ENCODE measurements around the gene CDK17.

CDK17 gene

GRCh38 chr12:96241846-96242256 is 158.4 kb downstream of the CDK17 start:
- FAIRE-seq (no peak), DNase-seq (ENCODE audit: low spot score) (no peak)

- DNase-seq (ENCODE audit: low spot score) (no peak), FAIRE-seq (no peak)
These were observed 158.8 kb downstream of the CDK17 start for GRCh38 chr12:96241431-96241830.

- FAIRE-seq (no peak), DNase-seq (ENCODE audit: low spot score) (no peak)
These were observed 159.6 kb downstream of the CDK17 start for GRCh38 chr12:96240656-96241055.

GRCh38 chr12:96239711-96240635 is 160.3 kb downstream of the CDK17 start:
- no peak for FAIRE-seq
- no peak for DNase-seq (ENCODE audit: low spot score)

GRCh38 chr12:96238336-96239047 is 161.7 kb downstream of the CDK17 start:
- FAIRE-seq (no peak), DNase-seq (ENCODE audit: low spot score) (no peak)

GRCh38 chr12:96237465-96238077 is 162.7 kb downstream of the CDK17 start:
- DNase-seq (ENCODE audit: low spot score) (peak; percentile 62), FAIRE-seq (peak; percentile 81)

GRCh38 chr12:96237035-96237434 is 163.2 kb downstream of the CDK17 start:
- FAIRE-seq = no peak

GRCh38 chr12:96236221-96236822 is 163.9 kb downstream of the CDK17 start:
- DNase-seq (ENCODE audit: low spot score) = no peak
- no peak for FAIRE-seq

More at GRCh38 chr12:96237035-96237434, 163.2 kb downstream of the CDK17 start:
- DNase-seq (ENCODE audit: low spot score) = no peak

GRCh38 chr12:96235484-96235826 is 164.8 kb downstream of the CDK17 start:
- FAIRE-seq = no peak

GRCh38 chr12:96234591-96235483 is 165.4 kb downstream of the CDK17 start:
- FAIRE-seq (no peak), DNase-seq (ENCODE audit: low spot score) (no peak)

More at GRCh38 chr12:96235484-96235826, 164.8 kb downstream of the CDK17 start:
- DNase-seq (ENCODE audit: low spot score) = peak; percentile 5

- DNase-seq (ENCODE audit: low spot score) (no peak), FAIRE-seq (no peak)
These were observed 166.2 kb downstream of the CDK17 start for GRCh38 chr12:96233939-96234461.

- no peak for FAIRE-seq
- DNase-seq (ENCODE audit: low spot score) = no peak
These were observed 167.1 kb downstream of the CDK17 start for GRCh38 chr12:96233168-96233567.

- FAIRE-seq (no peak), DNase-seq (ENCODE audit: low spot score) (no peak)
These were observed 169.6 kb downstream of the CDK17 start for GRCh38 chr12:96230646-96231045.

GRCh38 chr12:96228566-96229248 is 171.5 kb downstream of the CDK17 start:
- FAIRE-seq (no peak), DNase-seq (ENCODE audit: low spot score) (no peak)
